OCI-LY1 (cell line): ENCODE results near the gene SECISBP2L.

Experiments used
- CTCF ChIP-seq: fragments of 200-600 bp; sonication (generic), shearing (Covaris generic); IDR thresholded peaks from 2 replicates; pipeline ENCODE4 v1.5.1; 2017; ENCODE audit warnings: mild to moderate bottlenecking, antibody characterized with exemption, low read length, moderate library complexity, mixed read lengths
- EZH2 ChIP-seq: fragments of 200-600 bp; sonication (generic), shearing (Covaris generic); IDR thresholded peaks from 2 replicates; pipeline ENCODE4 v1.8.0; 2017; ENCODE audit warnings: borderline replicate concordance, mixed run types, mild to moderate bottlenecking, antibody characterized with exemption, low read length, moderate library complexity, mixed read lengths

- TF ChIP-seq CTCF (no peak), EZH2 (no peak)
Measured at GRCh38 chr15:49045751-49046219, 461 bp downstream of the SECISBP2L start.
